ENCODE data around the gene TRMT61A. TPM values are rescaled to one million over a fixed set of nuclear protein-coding genes. Genes with fewer than 3 reads are reported as not detected.

The TRMT61A gene
- total RNA-seq, 1 experiment from 2014 or later = 19.9 TPM

DNA sequence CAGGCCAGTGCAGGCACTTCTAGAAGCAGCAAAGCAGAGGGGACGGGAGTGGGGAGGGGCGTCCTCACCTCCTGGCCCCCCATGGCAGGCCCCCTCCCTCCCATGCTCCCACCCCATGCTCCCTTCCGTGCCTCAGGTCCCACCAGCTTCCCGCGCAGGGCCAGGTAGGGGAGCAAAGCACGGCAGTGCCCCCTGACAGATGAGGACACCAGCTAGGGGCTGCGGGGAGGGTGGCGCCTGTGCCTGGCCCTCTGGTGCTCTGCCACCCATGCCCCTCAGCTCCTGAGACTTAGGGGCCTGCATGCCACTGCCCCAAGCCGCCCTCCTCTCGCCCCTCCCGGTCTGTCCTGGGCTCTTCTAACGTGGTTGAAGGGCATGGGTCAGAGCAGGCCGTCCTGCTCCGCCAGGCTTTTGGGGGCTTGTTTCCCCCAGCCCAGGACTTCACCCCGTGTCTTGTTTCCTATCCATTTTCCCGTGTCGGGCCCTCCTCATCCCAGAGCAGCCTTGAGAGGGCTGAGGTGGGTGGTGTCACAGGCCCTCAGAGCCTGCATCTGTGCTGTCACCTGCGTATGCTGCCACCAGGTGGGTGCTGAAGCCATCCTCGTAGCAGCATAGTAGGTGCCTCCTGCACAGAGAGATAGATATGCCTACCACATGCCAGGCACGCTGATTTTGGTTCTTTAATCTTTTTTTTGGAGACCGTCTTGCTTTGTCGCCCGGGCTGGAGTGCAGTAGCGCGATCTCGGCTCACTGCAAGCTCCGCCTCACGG is 10.2 kb downstream of the TRMT61A start:
- no peak for DNase-seq (ENCODE audit: low read depth, low spot score)
- in situ Hi-C loops (cut with HindIII; ENCODE audit: low pct_unique_long_range_greater_than_20kb, low sequenced_read_pairs) = no loop called here

DNA sequence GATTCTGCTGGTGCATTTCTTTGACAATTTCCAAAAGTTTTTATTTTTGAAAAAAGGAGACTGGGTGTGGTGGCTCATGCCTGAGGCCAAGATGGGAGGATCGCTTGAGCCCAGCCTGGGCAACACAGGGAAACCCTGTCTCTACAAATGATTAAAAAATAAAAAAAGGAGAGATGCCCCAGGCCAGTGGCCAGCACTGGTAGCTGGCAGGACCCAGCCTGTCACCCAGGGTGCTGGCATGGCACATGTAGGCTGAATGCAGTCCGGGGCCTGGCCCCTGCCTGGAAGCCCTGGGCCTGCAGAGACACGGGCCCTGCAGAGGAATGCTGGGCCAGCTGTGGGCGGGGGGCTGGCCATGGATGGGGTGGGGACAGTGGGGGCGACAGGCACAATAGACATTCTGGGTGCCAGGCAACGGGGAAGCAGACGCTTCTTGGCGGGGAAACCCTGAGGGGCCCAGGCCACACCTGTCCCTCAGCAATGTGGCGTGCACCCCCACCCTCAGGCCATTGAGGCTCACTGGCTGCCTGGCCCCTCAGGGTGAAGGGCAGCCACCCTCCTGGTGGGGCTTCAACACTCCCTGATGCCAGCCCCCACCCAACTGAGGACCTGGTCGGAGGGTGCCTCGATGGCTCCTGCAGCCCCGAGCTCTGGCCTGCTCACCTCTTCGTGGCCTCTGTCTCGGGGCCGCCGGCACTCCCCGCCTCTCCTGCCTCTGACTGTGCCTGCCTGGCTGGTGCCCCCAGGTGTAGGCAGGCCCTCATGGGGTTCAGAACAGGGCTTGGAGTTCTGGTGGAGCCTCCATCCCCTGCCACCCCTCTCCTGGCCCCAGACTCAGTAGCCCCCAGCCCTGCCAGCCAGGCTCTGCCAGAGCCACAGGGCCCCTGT is 12.1 kb downstream of the TRMT61A start:
- no peak for DNase-seq (ENCODE audit: low read depth, low spot score)
- in situ Hi-C loops (cut with HindIII; ENCODE audit: low pct_unique_long_range_greater_than_20kb, low sequenced_read_pairs) = no loop called here

DNA sequence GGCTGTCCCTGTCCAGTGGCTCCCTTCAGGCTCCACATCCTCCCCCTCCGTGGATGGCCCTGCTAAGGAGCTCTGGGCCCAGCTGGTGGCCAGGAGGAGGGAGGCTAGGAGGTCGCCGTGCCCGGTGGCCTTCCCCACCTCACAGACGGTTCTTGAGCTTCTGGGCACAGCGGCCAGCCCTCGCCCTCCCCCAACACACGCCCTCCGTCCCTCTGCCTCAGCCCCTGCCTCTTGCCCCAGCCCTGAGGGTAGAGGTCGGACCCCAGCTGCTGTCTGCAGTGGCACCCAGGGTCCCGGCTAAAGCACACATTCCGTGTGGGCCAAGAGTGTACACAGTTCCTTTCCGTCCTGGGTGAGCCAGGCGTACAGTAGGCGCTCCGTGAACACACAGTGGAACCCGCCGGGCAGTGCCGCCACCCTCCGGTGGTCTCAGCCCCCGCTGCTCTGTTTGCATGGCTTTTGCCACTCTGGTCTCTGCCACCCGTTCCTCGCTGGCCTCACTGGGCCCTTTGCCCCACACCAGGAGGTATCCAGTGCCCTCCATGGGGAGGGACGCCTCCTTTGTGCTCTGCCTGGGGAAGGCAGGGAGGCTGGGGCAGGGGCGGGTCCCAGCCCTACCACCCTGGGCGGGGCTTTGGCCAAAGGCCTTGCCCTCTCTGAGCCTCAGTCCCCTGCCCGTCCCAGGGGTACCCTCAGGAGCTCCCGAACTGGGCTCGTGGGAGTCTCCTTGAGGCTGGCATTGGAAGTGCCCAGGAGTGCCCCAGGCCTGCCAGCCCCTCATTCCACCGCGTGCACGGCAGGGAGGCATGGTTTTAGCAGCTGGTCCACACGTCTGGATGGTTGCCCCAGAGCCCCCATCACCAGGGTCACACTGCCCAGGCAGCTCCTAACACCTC is 13.0 kb downstream of the TRMT61A start:
- in situ Hi-C loops (cut with HindIII; ENCODE audit: low pct_unique_long_range_greater_than_20kb, low sequenced_read_pairs) = no loop called here
- DNase-seq (ENCODE audit: low read depth, low spot score) = no peak

DNA sequence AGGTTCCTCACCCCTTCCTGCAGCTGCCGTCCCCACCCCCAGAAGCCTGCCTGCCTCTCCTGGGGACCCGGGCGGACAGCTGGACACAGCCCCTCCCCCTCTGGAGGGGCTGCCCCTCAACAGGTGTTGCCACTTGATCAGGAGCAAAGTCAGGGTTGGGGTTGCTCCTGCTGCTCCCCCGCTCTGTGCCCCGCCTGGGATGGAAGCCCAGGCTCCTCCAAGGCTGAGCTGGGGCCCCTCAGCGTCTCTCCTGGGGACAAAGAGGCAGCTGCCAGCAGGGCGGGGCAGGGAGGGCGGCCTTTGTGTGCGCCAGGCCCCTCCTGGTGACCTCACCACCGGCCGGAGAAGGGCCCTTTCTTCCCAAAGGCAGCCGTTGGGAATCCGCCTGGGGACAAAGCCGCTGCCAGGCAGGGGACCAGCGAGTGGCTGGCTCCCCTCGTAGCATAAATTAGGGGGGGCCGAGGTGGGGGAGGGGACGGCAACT is 13.7 kb downstream of the TRMT61A start:
- in situ Hi-C loops (cut with HindIII; ENCODE audit: low pct_unique_long_range_greater_than_20kb, low sequenced_read_pairs) = no loop called here
- no peak for DNase-seq (ENCODE audit: low read depth, low spot score)

DNA sequence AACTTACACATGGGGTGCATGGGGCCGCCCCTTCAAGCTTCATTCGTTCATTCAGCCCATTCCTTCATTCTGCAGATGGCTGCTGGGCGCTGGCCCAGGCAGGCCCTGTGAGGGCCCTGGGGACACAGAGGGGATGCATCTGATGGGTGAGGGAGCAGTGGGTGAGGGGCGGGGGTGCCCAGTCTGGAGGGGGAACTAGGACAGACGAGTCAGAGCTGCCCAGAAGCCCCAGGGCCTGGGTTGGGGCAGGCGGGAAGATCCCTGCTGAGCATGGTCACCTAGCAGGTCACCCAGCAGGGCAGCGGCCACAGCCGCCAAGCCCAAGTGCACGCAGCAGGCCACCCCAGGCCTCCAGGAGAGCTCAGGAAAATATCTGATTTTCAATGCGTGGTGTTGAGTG is 14.1 kb downstream of the TRMT61A start:
- in situ Hi-C loops (cut with HindIII; ENCODE audit: low pct_unique_long_range_greater_than_20kb, low sequenced_read_pairs) = no loop called here
- DNase-seq (ENCODE audit: low read depth, low spot score) = no peak

DNA sequence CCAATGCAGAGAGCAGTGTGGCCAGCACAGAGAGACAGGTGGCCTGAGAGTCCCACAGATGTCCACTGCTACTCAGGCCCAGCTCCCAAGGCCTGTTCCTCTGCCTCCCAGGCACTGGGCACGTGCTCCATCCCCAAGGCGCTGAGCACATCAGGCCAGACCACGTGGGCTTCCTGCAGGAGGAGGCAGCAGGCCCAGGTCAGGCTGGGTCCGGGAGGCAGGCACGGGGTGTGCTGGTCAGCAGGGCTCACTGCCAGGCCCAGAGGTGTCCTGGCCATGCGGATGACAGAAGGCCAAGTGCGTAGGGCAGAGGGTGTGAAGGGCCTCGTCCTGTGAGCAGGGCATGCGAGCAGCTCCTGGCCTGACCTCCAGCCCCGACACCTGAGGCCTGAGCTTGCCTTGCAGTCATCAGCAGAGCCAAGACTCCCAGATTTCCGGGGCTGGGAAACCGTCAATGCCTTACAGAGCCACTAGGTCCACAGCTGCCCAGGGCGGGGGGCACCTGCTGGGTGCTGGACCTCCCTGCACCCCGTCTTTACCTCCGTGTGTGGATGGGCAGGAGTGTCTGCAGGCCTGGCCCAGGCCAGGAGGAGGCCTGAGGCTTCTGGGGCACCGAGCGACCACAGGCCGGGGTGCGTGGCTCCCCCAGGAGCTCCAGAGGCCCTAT is 14.9 kb downstream of the TRMT61A start:
- no peak for DNase-seq (ENCODE audit: low read depth, low spot score)
- in situ Hi-C loops (cut with HindIII; ENCODE audit: low pct_unique_long_range_greater_than_20kb, low sequenced_read_pairs) = no loop called here

DNA sequence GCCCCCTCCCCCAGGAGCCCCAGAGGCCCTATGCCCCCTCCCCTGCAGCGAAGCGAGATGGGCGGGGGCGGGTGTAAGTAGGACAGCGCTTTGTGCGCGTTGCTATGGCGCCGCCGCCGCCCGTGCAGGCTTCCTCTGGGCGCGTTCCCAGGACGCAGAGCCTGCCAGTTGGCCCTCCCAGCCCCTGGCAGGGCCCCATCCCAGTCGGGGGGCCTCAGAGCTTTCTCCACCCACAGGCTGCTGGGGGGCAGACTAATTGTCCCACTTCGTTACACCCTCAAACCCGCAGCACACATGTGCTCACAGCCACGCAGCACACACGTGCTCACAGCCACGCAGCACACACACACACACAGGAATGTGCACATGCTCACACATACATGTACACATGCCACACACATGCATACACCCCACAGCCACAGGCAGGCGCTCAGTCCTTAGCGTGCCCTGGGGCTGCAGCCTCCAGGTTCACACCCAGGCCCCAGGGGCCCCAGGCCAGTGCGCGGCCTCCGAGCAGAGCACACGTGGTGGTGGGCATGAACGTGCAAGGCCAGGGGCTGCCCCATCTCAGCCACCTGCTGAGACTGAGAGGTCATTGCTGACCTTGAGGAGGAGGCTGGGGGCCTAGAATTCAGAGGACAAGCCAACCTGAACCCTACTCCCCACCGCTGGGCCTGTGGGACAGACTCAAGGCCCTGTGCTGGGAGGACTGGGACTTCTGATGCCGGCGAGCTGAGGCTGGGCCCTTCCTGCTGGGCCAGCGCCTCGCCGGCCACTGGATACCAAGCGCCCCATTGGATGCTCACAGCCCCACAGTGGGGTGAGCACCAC is 15.6 kb downstream of the TRMT61A start:
- in situ Hi-C loops (cut with HindIII; ENCODE audit: low pct_unique_long_range_greater_than_20kb, low sequenced_read_pairs) = no loop called here
- DNase-seq (ENCODE audit: low read depth, low spot score) = no peak

DNA sequence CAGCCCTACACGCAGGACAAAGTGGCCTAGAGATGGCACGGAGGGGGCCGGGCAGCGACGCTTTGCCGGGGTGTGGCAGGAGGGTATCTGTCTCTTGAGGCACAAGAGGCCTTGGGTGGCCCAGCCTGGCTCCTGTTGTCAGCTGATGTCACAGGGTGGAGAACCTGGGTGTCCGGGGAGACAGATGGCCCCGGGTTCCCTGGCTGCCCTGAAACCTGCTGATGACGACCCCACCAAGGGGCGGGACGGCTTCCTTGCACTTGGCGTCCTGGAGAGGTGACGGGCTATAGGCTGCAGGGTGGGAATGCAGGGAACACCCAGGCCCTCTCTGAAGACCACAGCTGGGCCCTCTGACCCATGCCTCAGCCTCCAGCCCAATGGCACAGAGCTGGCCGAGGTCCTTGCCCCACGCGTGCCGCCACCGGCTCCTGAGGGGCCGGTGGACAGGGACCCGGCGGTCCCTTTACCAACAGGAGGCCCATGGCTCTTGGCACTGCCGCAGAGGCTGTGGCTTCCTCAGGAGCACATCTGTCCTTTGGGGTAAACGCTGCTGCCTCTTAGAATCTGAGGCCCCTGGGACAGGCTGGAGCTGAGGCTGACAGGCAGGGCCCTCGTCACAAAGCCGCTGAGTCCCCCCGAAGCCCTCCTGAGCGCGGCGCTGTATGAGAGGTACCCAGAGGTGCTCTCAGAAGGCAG is 16.4 kb downstream of the TRMT61A start:
- in situ Hi-C loops (cut with HindIII; ENCODE audit: low pct_unique_long_range_greater_than_20kb, low sequenced_read_pairs) = no loop called here
- no peak for DNase-seq (ENCODE audit: low read depth, low spot score)

DNA sequence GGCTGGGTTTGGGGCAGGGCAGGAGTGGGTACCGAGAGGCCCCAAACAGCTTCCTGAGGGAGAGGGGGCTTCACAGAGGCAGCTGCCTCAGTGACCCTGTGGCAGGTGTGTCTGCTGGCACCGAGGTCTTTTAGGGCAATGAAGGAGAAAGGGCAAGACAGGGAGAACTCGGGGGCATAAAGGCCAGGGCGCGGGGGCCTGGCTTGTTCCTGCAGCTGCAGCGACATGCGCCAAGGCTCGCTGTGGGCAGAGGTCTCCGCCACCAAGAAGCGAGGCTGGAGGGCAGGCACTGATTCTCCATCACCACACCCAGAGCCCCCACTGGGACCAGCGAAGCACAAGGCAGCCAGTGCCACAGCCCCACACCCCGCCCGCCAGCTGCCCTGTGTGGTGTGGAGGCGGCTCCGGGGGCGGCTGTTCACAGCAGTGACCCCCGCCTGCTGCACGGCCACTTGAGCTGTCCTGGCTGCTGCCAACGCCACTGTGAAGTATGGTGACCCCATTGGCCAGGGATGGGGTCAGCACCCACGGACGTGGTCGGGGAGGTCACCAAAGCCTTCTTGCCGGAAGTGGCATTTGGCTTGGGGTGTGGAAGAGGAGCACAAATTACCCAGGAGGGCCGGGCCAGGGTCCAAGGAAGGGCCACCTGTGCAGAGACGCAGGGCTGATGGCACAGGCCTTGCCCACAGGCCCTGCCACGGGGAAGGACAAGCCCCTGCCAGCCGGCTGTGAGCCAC is 17.1 kb downstream of the TRMT61A start:
- in situ Hi-C loops (cut with HindIII; ENCODE audit: low pct_unique_long_range_greater_than_20kb, low sequenced_read_pairs) = no loop called here
- no peak for DNase-seq (ENCODE audit: low read depth, low spot score)

DNA sequence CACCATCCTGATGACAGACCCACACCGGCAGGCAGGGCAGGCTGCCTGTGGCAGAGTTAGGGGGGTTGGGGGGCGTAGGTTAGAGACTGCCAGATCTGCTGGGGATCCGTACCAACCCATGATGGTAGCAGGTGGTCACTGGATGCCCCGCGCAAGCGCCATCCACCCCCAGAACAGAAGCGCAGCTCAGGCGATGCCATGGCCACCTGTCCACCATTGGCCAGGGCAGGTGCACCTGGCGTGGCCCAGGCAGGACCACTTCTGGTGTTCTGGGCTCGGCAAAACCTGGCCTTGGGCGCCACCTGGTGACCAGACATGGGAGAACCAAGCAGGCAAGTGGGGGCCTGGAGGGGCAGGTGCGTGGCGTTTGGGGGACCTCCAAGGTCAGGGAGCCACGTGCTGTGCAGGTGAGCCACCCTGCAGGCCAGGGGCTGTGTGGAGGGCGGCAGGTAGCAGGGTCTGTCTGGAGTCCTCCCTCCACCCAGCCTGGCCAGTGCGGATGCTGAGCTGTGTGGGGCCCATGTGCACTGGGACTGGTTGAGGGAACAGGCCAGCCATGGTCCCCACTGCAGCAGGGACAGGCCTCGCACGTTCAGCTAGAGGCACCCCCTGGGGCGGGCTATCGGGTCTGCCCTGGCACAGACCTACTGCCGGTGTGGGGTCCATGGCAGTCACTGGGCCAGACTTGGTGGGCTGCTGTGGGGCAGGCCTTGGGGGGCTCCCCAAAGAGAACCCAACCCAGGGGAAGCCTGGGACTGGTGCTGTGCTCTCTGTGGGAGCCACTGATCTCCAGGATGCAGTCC is 17.9 kb downstream of the TRMT61A start:
- in situ Hi-C loops (cut with HindIII; ENCODE audit: low pct_unique_long_range_greater_than_20kb, low sequenced_read_pairs) = no loop called here
- peak; percentile 65 for DNase-seq (ENCODE audit: low read depth, low spot score)

DNA sequence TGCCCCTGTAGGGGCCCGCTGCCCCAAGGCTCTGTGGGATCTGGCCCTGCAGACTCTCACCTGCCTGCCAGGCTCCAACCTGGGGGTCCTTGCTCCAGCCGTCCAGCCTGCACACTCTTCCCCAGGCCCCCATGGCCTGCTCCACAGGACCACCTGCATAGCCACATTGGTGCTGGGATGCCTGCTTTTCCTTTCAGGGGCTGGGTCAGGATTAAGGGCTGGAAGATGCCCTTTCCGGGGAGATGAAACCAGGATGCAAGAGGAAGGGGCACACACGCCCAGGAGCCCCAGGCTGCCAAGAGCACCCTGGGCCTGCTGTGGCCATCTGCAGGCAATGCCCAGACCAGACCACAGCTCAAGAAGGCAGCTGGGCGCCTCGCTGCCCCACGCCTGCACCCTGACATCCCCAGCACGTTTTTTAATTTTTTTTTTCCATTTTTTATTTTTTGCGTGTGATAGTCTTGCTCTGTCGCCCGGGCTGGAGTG is 18.5 kb downstream of the TRMT61A start:
- DNase-seq (ENCODE audit: low read depth, low spot score) = no peak
- in situ Hi-C loops (cut with HindIII; ENCODE audit: low pct_unique_long_range_greater_than_20kb, low sequenced_read_pairs) = no loop called here

DNA sequence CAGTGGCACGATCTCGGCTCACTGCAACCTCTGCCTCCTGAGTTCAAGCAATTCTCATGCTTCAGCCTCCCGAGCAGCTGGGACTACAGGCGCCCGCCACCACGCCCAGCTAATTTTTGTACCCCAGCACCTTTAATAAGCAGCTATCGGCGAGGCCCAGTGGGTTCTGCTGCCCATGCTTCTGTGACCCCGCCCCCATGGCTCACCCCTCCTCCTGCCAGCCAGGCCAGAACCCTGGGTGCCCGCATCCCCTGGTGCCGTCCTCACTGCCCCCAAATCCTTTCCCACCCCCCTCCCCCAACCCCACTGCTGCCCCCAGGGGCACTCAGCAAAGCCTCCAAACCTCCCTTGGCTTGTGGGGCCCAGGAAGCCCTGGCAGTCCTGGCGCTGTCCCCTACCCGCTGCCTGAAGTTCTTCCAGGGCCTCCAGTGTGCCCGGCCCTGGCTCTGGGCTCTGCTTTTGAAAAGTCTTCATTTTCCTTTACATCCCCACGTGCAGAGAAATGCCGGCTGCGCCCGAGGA is 19.0 kb downstream of the TRMT61A start:
- no peak for DNase-seq (ENCODE audit: low read depth, low spot score)
- in situ Hi-C loops (cut with HindIII; ENCODE audit: low pct_unique_long_range_greater_than_20kb, low sequenced_read_pairs) = no loop called here

DNA sequence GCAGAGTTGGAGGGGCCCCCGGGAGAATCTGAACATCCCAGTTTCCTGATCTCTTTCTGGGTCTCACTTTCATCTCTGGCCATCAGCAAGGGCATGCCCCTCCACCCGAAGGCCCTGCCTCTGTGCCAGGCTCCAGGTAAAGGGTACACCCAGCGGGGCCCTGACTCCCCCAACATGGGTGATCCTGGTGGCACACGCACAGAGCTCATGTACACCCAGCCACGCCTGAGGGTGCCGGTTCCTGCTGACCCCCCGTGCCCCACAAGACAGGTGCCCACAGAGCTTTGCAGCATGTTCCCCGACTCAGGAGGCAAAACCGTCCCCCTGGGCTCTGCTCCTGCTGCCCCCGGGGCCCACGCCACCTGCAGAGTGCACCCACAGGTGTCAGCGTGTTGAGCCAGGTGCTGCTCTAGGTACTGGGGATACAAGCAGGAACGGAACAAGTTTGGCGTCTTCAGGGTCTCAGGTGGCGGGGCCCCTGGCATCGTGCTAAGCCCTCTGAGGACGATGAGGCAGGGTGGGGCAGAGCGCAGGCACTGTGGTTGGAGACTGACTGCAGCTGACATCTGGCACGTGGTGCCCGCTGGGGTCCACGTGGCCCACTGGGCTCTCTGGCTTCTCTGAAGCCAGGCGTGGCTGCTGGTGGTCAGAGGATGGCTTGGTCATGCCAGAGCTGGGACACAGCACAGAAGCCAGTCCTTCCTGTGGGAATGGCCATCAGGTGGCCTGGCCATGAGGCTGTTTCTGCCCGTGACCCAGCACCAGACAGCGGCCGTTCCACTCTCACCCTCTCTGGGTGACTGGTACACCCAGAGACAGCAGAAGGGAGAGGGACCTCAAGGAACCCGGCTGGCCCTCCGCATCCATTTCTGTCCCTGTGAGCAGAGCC is 19.7 kb downstream of the TRMT61A start:
- DNase-seq (ENCODE audit: low read depth, low spot score) = no peak
- in situ Hi-C loops (cut with HindIII; ENCODE audit: low pct_unique_long_range_greater_than_20kb, low sequenced_read_pairs) = no loop called here

Data from SK-MEL-5 (cell line).